Measurements from ENCODE around the gene SPARCL1.

- TF ChIP-seq CTCF (IDR thresholded peaks at IDR 0.05; ENCODE audit: low read depth, low read length, poor library complexity, severe bottlenecking) = no peak
- no peak for TF ChIP-seq EZH2phosphoT487 (IDR thresholded peaks at IDR 0.05; ENCODE audit: borderline replicate concordance, low read length)
Measured at GRCh38 chr4:87555773-87556619, 26.8 kb upstream of the SPARCL1 start.

Measured in DOHH2 (cell line).